ENCODE measurements around the gene ITPK1.
A peak's percentile ranks its signal among the peaks of the same experiment; 100 is the strongest.

Gene ITPK1

DNA sequence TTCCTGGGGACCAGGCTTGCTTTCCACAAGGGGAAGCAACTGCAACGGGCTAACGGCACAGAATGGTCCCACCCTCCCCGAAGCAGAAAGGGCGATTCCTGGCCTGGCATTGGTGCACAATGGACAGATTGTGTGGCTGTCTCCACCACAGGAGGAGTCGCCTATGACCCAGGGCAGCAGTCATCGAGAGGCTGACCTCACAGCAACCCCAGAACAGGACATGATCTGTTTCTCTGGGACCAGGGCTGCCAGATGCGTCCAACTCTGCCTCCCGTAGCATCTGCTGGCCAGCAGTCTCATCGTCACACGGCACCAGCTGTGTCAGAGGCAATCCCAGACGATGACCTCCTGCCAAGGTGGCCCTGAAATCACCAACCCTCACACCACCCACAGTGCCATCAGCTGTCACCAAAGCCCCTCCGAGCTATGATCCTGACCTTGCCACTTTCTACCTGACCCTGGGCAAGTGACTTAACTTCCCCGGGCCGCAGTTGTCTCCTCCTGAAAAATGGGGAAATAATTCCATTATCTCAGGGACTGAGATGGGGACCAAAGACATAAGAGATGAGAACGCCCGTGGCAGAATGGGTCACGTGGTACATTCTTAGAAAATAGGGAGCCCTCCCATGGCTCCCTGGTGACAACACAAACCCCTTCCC is 106.1 kb downstream of the ITPK1 start:
- no peak overlapping the region for H3K9ac ChIP-seq (ENCODE audit: low read depth in 1 of 2, low read length in 2 of 2)
- H3K36me3 ChIP-seq (ENCODE audit: control insufficient read depth in 2 of 2, insufficient read depth in 2 of 2, low read length in 2 of 2): peaks cover 0 to 10% of the 10 kb centered on the region in 2 donors
- no peaks in the 10 kb centered on the region for H3K9me3 ChIP-seq (ENCODE audit: control insufficient read depth in 2 of 2, low read length in 2 of 2)
- no peak overlapping the region for H3K27ac ChIP-seq (ENCODE audit: low read depth in 2 of 2, low read length in 2 of 2)
- peaks cover 31 to 37% of the 10 kb centered on the region in 2 donors for H3K4me1 ChIP-seq (ENCODE audit: control insufficient read depth in 2 of 2, insufficient read depth in 2 of 2, low read length in 2 of 2)
- no peak overlapping the region for H3K4me3 ChIP-seq (ENCODE audit: low read length in 2 of 2)
- no peaks in the 10 kb centered on the region for H3K27me3 ChIP-seq (ENCODE audit: control insufficient read depth in 2 of 2, insufficient read depth in 2 of 2, low read length in 2 of 2)

DNA sequence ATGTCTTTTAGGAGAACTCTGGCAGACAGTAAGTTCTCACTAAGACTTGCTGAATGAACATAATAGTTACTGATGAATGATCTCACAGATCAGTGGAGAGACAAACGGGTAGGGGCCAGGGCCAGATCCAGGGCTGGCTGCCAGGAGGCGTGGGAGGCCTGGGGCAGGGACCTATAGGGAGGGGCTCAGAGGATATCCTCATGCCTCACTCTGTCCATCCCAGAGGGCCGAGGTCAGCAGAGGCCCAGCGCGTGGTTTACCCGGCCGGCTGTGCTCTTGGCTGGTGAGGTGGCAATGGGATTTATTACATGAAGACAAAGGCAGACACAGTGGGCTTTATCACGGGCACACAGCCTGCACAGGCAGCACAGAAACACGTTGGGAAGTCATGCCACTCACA is 107.3 kb downstream of the ITPK1 start:
- Histone ChIP-seq H3K27ac (ENCODE audit: low read depth in 2 of 2, low read length in 2 of 2) (no peak overlapping the region), H3K27me3 (ENCODE audit: control insufficient read depth in 2 of 2, insufficient read depth in 2 of 2, low read length in 2 of 2) (no peaks in the 10 kb centered on the region), H3K9me3 (ENCODE audit: control insufficient read depth in 2 of 2, low read length in 2 of 2) (no peaks in the 10 kb centered on the region), H3K4me1 (ENCODE audit: control insufficient read depth in 2 of 2, insufficient read depth in 2 of 2, low read length in 2 of 2) (peaks cover 31 to 34% of the 10 kb centered on the region in 2 donors), H3K36me3 (ENCODE audit: control insufficient read depth in 2 of 2, insufficient read depth in 2 of 2, low read length in 2 of 2) (peaks cover 0 to 9% of the 10 kb centered on the region in 2 donors), H3K9ac (ENCODE audit: low read depth in 1 of 2, low read length in 2 of 2) (peak overlapping the region in 1 of 2 donors; percentile 0), H3K4me3 (ENCODE audit: low read length in 2 of 2) (no peak overlapping the region)

DNA sequence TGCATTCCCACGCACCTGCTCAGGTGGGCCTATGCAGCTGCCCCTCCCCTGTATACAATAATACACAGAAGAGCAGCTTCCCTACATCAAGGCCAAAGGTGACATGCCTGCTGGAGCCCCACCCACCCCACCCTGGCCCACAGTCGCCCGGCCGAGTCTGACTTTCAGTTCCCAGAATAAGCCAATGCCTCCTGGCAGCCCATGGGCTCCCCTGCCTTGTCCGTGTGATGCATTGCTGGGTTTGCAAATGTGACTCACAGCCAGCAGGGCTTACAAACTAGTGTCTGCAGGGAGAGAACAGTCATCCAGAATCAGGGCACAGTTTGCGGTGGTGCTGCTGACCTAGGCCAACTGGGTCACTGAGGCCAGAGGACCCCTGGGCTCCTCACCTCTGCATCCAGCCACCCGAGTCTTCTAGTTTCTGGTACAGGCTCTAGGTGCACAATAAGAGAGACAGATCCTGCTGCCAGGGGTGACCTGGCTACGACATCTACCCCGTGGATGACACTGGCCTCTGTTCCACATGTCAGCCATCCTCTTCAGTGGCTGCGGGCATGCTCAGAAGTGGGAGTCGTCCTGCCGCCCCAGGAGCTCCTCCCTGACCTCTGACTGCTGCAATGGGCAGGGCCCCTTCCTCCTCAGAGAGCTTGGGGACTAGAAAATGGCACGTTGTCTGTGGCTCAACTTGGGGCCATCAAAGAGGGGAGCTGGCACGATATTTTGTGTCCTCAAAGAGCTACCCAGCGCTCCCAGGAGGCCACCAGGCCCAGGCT is 108.3 kb downstream of the ITPK1 start:
- H3K4me3 ChIP-seq (ENCODE audit: low read length in 2 of 2): peak overlapping the region in 1 of 2 donors; percentile 20
- peak overlapping the region; percentile 41 to 43 for H3K27ac ChIP-seq (ENCODE audit: low read depth in 2 of 2, low read length in 2 of 2)
- H3K4me1 ChIP-seq (ENCODE audit: control insufficient read depth in 2 of 2, insufficient read depth in 2 of 2, low read length in 2 of 2): peaks cover 28 to 32% of the 10 kb centered on the region in 2 donors
- H3K9ac ChIP-seq (ENCODE audit: low read depth in 1 of 2, low read length in 2 of 2): no peak overlapping the region
- no peaks in the 10 kb centered on the region for H3K27me3 ChIP-seq (ENCODE audit: control insufficient read depth in 2 of 2, insufficient read depth in 2 of 2, low read length in 2 of 2)
- H3K36me3 ChIP-seq (ENCODE audit: control insufficient read depth in 2 of 2, insufficient read depth in 2 of 2, low read length in 2 of 2): peaks cover 0 to 9% of the 10 kb centered on the region in 2 donors
- no peaks in the 10 kb centered on the region for H3K9me3 ChIP-seq (ENCODE audit: control insufficient read depth in 2 of 2, low read length in 2 of 2)

DNA sequence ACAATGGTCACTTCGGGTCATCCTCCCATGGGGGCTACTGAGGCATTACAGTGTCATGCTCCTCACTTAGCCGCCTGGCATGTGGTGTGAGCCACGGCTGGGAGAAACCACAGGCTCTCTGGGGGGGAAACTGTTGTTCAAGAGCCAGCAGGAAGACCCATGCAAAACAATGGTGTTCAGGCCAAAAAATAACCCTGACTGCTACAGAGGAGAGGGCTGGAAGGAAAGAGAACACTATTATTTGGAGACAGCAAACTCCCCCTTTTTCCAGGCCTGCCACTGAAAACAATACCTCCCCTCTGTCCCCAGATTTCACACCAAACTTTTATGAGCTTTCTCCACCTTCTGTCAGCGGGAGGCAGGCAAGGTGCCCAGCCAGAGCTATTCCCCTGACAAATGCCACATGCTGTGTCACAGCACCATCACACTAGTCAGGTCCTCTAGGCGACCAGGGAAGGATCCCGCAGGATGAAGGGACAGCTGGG is 109.1 kb downstream of the ITPK1 start:
- H3K36me3 ChIP-seq (ENCODE audit: control insufficient read depth in 2 of 2, insufficient read depth in 2 of 2, low read length in 2 of 2): peaks cover 0 to 9% of the 10 kb centered on the region in 2 donors
- H3K27ac ChIP-seq (ENCODE audit: low read depth in 2 of 2, low read length in 2 of 2): peak overlapping the region in 1 of 2 donors; percentile 23
- H3K9me3 ChIP-seq (ENCODE audit: control insufficient read depth in 2 of 2, low read length in 2 of 2): no peaks in the 10 kb centered on the region
- H3K27me3 ChIP-seq (ENCODE audit: control insufficient read depth in 2 of 2, insufficient read depth in 2 of 2, low read length in 2 of 2): no peaks in the 10 kb centered on the region
- H3K4me1 ChIP-seq (ENCODE audit: control insufficient read depth in 2 of 2, insufficient read depth in 2 of 2, low read length in 2 of 2): peaks cover 21 to 26% of the 10 kb centered on the region in 2 donors
- no peak overlapping the region for H3K9ac ChIP-seq (ENCODE audit: low read depth in 1 of 2, low read length in 2 of 2)
- no peak overlapping the region for H3K4me3 ChIP-seq (ENCODE audit: low read length in 2 of 2)

DNA sequence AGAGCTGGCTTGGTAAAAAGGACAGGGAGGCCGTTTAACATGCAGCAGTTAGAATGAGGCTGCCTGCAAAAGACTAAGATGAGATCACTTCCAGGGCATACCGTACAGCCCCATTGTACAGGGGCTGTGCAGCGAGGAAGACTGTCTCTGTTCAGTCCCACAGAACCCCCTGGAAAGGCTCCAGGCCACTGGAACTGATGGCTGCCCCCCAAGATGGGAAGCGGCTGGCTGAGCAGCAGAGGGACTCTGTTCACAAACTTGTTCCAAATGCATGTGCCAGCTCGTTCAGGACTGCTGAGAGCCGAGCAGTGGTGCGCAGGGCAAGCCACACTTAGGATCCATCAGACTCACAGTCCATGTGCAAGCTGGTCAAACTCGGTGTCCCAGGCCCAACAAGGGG is 109.9 kb downstream of the ITPK1 start:
- H3K27ac ChIP-seq (ENCODE audit: low read depth in 2 of 2, low read length in 2 of 2): no peak overlapping the region

DNA sequence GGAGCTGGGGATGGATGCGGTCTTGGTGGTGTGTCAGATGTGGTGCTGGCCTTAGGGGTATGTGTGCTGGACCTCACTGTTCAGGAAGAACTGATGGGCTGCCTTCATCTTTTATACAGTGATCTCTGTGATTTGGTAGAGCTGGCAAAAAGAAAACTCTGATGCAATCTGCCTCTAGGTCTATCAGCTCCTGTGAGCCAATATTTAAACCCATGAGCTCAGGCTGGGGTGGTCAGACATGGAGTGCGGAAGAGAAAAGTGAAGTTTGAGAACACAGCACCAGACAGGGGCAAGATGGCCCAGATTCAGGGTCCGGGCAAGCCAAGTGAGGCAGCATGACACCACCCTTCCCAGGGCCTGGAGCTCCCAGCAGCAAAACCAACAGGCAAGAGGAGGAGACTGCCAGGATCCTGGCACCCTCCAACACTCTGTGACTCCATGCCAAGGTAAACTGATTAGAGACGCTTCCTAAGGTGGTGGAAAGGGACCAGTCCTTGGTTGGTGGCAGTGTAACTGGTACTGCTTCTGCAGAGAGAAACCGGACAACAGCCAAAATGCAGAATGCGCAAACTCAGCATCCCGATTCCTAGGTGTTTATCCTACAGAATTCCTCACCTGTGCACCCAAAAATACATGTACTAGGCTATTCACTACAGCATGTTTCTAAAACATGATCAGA is 110.5 kb downstream of the ITPK1 start:
- peaks cover 21 to 22% of the 10 kb centered on the region in 2 donors for H3K4me1 ChIP-seq (ENCODE audit: control insufficient read depth in 2 of 2, insufficient read depth in 2 of 2, low read length in 2 of 2)
- no peaks in the 10 kb centered on the region for H3K9me3 ChIP-seq (ENCODE audit: control insufficient read depth in 2 of 2, low read length in 2 of 2)
- no peak overlapping the region for H3K4me3 ChIP-seq (ENCODE audit: low read length in 2 of 2)
- no peaks in the 10 kb centered on the region for H3K27me3 ChIP-seq (ENCODE audit: control insufficient read depth in 2 of 2, insufficient read depth in 2 of 2, low read length in 2 of 2)
- H3K9ac ChIP-seq (ENCODE audit: low read depth in 1 of 2, low read length in 2 of 2): no peak overlapping the region
- no peak overlapping the region for H3K27ac ChIP-seq (ENCODE audit: low read depth in 2 of 2, low read length in 2 of 2)
- peaks cover 0 to 7% of the 10 kb centered on the region in 2 donors for H3K36me3 ChIP-seq (ENCODE audit: control insufficient read depth in 2 of 2, insufficient read depth in 2 of 2, low read length in 2 of 2)

More for the DNA sequence above, 109.9 kb downstream of the ITPK1 start:
- Histone ChIP-seq H3K4me1 (ENCODE audit: control insufficient read depth in 2 of 2, insufficient read depth in 2 of 2, low read length in 2 of 2) (peaks cover 21 to 22% of the 10 kb centered on the region in 2 donors), H3K27me3 (ENCODE audit: control insufficient read depth in 2 of 2, insufficient read depth in 2 of 2, low read length in 2 of 2) (no peaks in the 10 kb centered on the region), H3K9me3 (ENCODE audit: control insufficient read depth in 2 of 2, low read length in 2 of 2) (no peaks in the 10 kb centered on the region), H3K4me3 (ENCODE audit: low read length in 2 of 2) (no peak overlapping the region), H3K36me3 (ENCODE audit: control insufficient read depth in 2 of 2, insufficient read depth in 2 of 2, low read length in 2 of 2) (peaks cover 0 to 9% of the 10 kb centered on the region in 2 donors), H3K9ac (ENCODE audit: low read depth in 1 of 2, low read length in 2 of 2) (no peak overlapping the region)

DNA sequence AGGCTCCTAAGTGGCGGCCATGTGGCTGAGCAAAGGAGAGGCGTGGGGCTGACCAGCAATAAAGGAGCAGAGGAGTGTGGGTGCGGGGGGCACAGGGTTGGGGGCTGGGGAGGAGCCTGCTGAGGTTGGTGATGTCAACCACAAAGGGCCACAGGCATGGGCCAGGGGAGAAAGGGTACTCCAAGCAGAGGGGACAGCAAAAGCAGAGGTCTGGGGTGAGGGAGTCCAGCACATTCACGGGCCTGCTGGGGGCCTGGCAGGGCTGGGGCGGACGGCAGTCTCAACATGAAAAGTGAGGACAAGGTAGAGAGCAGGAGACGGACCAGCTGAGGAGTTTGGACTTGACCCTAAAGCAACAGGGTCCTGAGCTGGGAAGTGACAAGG is 111.0 kb downstream of the ITPK1 start:
- H3K36me3 ChIP-seq (ENCODE audit: control insufficient read depth in 2 of 2, insufficient read depth in 2 of 2, low read length in 2 of 2): peaks cover 0 to 7% of the 10 kb centered on the region in 2 donors
- no peaks in the 10 kb centered on the region for H3K27me3 ChIP-seq (ENCODE audit: control insufficient read depth in 2 of 2, insufficient read depth in 2 of 2, low read length in 2 of 2)
- no peak overlapping the region for H3K9ac ChIP-seq (ENCODE audit: low read depth in 1 of 2, low read length in 2 of 2)
- H3K9me3 ChIP-seq (ENCODE audit: control insufficient read depth in 2 of 2, low read length in 2 of 2): no peaks in the 10 kb centered on the region
- H3K4me1 ChIP-seq (ENCODE audit: control insufficient read depth in 2 of 2, insufficient read depth in 2 of 2, low read length in 2 of 2): peaks cover 21 to 22% of the 10 kb centered on the region in 2 donors
- H3K4me3 ChIP-seq (ENCODE audit: low read length in 2 of 2): no peak overlapping the region
- no peak overlapping the region for H3K27ac ChIP-seq (ENCODE audit: low read depth in 2 of 2, low read length in 2 of 2)

DNA sequence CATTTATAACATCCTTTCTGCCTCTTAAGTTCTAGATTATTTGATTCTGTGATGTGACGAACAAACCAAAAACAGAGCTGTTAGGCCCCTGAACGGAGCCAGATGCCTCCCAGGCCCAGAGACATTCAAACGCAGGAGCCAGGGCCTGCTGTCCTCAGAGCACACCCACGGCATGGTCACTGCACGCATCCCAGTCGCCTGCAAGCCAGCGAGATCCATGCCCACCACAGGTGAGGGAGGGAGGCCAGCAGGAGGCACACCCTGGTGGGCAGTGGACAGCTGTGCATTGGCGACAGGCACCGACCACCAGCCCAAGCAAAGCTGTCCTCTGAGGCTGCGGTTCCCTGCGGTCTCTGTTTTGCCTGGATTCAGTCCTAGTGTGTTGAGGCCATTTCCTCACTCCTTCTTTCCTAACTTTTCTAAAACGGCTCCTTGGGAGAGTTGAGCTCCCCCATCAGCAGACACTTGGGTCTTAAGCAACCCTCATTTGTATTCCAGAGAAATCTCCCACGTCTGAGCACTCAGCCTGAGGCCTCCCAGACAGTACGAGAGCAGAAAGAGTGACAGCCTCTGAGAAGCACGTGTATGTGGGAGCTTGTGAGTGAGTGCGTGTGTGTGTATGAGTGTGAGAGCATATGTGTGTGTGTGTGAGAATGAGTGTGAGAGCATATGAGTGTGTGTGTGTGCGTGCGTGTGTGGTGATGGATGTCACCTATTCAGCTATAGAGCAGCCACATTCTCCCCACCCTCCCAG is 111.6 kb downstream of the ITPK1 start:
- Histone ChIP-seq H3K9ac (ENCODE audit: low read depth in 1 of 2, low read length in 2 of 2) (no peak overlapping the region), H3K27me3 (ENCODE audit: control insufficient read depth in 2 of 2, insufficient read depth in 2 of 2, low read length in 2 of 2) (no peaks in the 10 kb centered on the region)

DNA sequence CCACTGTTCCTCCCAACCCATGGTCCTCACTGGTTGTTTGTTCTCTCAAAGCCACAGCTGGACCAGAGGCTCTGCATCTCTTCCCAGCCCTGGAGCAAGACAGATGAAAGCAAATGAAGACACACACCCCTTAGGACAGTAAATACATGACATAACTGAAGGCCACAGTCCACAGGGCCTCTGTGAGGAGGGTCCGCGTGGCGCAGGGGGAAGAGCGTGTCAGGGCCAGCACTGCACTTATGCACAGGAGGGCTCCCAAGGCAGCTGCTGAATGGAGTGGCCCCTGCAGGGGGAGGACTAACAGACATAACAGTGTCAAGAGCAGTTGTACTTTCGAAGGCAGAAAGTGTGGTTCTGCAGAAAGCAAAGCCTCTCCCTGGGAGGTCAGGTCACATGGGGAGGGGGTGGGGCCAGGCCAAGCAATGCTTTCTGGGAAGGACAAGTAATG is 112.8 kb downstream of the ITPK1 start:
- Histone ChIP-seq H3K27me3 (ENCODE audit: control insufficient read depth in 2 of 2, insufficient read depth in 2 of 2, low read length in 2 of 2) (no peaks in the 10 kb centered on the region), H3K36me3 (ENCODE audit: control insufficient read depth in 2 of 2, insufficient read depth in 2 of 2, low read length in 2 of 2) (peaks cover 0 to 5% of the 10 kb centered on the region in 2 donors), H3K9me3 (ENCODE audit: control insufficient read depth in 2 of 2, low read length in 2 of 2) (no peaks in the 10 kb centered on the region), H3K9ac (ENCODE audit: low read depth in 1 of 2, low read length in 2 of 2) (no peak overlapping the region), H3K27ac (ENCODE audit: low read depth in 2 of 2, low read length in 2 of 2) (no peak overlapping the region), H3K4me1 (ENCODE audit: control insufficient read depth in 2 of 2, insufficient read depth in 2 of 2, low read length in 2 of 2) (peaks cover 13 to 16% of the 10 kb centered on the region in 2 donors), H3K4me3 (ENCODE audit: low read length in 2 of 2) (no peak overlapping the region)

More for the DNA sequence above, 111.6 kb downstream of the ITPK1 start:
- H3K9me3 ChIP-seq (ENCODE audit: control insufficient read depth in 2 of 2, low read length in 2 of 2): no peaks in the 10 kb centered on the region
- H3K36me3 ChIP-seq (ENCODE audit: control insufficient read depth in 2 of 2, insufficient read depth in 2 of 2, low read length in 2 of 2): peaks cover 0 to 7% of the 10 kb centered on the region in 2 donors
- H3K27ac ChIP-seq (ENCODE audit: low read depth in 2 of 2, low read length in 2 of 2): no peak overlapping the region
- H3K4me3 ChIP-seq (ENCODE audit: low read length in 2 of 2): no peak overlapping the region
- H3K4me1 ChIP-seq (ENCODE audit: control insufficient read depth in 2 of 2, insufficient read depth in 2 of 2, low read length in 2 of 2): peaks cover 21 to 22% of the 10 kb centered on the region in 2 donors

Data from mucosa of rectum (tissue), 2 donors.